GM10266 (cell line): ENCODE results near the gene MON2.
"Not testable (repeated sequence)": the region's sequence is repeated elsewhere in the genome, so short reads cannot be mapped to it uniquely, and the experiment has no call there.

ENCODE experiments used
- DNase-seq: peaks from one replicate; pipeline ENCODE4 v3.0.0; 2012; ENCODE audit errors: extremely low spot score
- CTCF ChIP-seq: IDR thresholded peaks from 2 replicates; pipeline ENCODE4 v1.5.1; 2012; ENCODE audit warnings: mild to moderate bottlenecking, low read depth; ENCODE audit not compliant: control insufficient read depth, insufficient read depth; ENCODE audit errors: missing control alignments

MON2 gene

DNA sequence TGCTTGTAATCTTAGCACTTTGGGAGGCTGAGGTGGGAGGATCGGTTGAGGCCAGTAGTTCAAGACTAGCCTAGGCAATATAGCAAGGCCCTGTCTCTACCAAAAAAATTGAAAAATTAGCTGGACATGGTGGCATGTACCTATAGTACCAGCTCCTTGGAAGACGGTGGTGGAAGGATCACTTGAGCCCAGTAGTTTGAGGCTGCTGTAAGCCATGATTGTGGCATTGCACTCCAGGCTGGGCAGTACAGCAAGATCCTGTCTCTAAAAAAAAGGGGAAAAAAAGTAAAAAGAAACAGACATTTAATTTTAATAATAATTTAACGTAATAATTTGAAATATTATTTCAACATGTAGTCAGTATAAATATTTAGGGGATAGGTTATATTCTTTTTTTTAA is 16.1 kb downstream of the MON2 start:
- no peak for TF ChIP-seq CTCF

GRCh38 chr12:62484233-62484632 is 17.6 kb downstream of the MON2 start:
- no peak for TF ChIP-seq CTCF
- DNase-seq = no peak

More for the DNA sequence above, 16.1 kb downstream of the MON2 start:
- no peak for DNase-seq

DNA sequence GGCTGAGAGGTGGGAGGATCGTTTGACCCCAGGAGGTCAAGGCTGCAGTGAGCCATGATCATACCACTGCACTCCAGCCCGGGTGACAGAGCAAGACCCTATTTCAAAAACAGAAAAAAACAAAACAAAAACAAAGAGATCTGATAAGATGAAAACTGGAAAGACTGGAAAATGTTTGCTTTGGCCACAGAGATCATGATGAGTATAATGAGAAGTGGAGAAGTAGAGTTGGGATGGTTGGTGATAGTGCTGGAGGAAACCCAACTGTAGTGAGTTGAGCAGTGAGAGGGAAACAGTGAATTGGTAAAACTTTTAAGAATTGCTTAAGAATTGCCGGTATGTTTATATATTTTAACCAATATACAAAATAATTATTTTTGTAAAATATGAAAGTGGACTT is 39.2 kb downstream of the MON2 start:
- TF ChIP-seq CTCF = no peak
- DNase-seq = no peak

DNA sequence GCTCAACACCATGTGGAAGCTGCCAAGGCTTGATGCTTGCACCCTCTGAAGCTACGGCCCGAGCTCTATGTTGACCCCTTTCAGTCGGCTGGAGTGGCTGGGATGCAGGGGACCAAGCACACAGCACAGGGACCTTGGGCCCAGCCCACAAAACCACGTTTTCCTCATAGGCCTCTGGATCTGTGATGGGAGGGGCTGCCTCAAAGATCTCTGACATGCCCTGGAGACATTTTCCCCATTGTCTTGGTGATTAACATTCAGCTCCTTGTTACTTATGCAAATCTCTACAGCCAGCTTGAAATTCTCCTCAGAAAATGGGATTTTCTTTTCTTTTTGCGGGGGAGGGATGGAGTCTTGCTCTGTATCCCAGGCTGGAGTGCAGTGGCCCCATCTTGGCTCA is 46.3 kb downstream of the MON2 start:
- no peak for TF ChIP-seq CTCF
- no peak for DNase-seq

DNA sequence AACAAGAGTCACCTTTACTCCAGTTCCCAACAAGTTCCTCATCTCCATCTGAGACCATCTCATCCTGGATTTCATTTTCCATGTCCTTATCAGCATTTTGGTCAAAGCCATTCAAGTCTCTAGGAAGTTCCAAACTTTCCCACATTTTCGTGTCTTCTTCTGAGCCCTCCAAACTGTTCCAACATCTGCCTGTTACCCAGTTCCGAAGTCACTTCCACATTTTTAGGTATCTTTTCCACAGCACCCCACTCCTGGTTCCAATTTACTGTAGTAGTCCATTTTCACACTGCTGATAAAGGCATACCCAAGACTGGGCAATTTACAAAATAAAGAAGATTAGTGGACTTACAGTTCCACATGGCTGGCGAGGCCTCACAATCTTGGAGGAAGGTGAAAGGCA is 47.5 kb downstream of the MON2 start:
- not testable (repeated sequence) for DNase-seq

DNA sequence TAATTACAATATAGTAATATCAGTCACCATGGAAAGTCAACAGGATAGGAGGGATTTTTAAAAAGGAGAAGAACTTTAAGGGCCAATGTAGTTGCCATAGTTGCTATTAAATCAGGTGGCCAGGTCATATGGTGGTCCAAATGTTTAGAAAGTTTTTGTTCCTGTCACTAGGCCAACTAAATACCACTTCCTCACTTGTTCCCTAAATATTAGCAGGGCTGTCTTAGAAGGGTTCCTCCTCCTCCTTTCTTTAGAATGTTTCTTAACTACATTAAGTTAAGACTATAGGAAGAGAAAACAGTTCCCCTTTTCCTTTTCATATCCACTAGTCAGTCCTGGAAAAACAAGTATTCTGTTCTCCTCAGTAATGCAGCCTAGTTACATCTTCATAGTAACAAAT is 50.3 kb downstream of the MON2 start:
- no peak for TF ChIP-seq CTCF
- DNase-seq = no peak

- no peak for TF ChIP-seq CTCF
- DNase-seq = no peak
Observed at GRCh38 chr12:62517887-62518286, 51.3 kb downstream of the MON2 start.

DNA sequence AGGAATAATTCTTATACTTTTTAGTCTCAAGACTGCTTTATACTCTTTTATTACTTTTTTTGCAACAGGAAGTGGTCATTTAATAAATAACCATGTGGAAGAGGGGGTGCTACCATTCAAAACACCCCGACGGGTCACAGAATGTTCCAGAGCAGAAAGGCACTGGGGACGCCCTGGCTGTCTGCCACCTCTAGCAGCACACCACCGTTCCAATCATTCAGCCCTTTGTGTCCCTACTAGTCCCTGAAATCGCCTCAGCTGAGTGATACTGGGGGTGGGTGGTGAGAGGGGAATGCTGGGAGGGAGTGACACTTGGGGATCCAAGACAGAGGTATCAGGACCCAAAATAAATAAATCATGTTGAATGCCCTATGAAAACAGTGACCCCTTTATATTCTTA is 52.4 kb downstream of the MON2 start:
- TF ChIP-seq CTCF = no peak
- no peak for DNase-seq
